GF-D8 (cell line): Measurements from ENCODE around the gene HLA-DMB.
"Not testable (repeated sequence)": the region's sequence is repeated elsewhere in the genome, so short reads cannot be mapped to it uniquely, and the experiment has no call there.

ENCODE experiments used
- DNase-seq: peaks from one replicate; lab custom pipeline; 2025; lab: John Stamatoyannopoulos, UW

Gene HLA-DMB

DNA sequence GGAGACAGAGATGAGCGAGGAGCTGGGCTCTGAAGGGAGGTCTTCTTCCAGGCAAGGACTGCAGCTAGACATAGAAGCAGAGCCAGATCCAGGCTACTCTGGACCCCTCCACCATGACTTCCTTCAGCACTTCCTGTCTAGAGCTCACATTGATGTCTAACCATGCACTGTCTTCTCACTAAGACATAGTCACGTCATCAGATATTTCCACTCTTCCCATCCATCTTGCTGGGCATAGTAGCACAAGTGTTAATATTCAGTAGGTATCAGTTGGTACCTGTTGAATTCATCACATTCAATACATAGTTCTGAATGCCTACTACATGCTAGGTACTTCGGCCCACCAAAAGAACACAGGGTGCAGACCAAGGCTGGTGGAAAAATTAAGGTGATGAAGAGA is 9.2 kb upstream of the HLA-DMB start:
- no peak for DNase-seq

DNA sequence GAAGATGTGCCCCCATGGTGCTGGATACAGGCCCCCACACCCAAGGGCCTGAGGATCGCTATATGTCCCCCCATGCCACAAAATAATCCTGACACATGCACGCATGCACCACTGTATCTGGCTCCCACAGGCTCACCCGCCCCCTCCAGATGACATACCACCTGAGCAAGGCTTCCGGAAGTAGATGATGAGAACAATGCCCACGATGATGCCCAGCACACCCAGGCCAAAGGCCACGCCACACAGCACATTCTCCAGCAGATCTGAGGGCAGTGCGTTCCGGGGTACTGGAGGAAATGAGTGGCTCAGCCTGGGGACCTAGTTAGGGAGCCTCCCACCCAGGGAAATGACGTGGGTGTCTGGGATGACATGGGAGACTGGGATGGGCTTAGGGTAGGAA is 8.3 kb upstream of the HLA-DMB start:
- no peak for DNase-seq

DNA sequence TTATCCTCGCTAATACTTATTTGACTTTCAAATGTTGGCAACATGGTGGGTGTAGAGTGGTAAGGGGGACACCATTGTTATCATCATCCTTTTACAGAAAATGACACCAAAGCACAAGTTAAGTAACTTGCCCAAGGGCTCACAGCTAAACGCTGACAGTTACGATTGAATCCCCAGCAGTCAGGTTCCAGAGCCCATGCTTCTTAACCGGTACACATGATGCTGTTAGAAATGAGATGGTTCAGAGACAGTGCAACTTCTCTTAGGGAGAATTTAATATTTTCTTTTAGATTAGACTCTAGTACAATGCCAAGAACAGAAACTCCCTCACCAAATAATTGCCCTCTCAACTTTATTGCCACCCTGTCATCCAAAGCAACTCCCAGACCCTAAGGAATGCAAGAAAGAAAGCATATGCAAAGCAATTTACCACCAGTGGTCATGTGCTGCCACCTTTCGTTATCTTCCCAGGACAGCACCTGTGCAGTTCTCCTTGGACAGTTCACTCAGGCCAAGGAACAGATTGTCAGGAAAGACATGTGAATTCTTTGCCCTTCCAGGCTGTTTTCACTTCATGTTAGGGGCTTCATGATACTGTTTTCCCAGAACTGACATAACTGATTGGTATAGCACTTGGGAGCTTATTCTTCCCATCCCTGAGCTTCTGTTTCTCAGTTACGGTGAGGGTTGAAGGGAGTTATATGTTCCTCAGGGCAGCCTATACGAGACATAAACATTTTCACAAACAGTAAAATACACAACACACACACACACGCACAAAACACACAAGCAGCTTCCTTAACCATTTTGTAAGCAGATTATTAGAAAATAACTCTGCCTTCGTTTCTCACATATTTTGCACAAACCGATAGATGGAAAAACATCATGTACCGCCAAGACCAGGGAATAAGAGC is 7.0 kb upstream of the HLA-DMB start:
- no peak for DNase-seq

DNA sequence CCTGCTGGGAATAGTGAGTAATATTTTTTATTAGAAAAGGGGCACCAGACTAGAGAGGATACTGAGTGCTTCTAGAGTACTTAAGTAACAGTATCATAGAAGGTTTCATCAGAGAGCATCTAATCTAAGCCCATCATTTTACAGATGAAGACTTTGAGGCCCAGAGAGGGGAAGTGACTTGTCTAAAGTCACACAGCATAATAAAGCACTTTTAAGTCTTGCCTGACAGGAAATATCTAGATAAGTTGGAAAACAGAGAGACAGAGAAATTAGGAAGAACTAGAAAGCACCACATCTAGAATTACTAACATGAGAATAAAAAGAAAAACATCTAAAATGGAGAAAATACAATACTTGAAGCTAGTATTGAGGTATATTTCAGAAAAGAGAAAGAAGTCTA is 6.1 kb upstream of the HLA-DMB start:
- no peak for DNase-seq

DNA sequence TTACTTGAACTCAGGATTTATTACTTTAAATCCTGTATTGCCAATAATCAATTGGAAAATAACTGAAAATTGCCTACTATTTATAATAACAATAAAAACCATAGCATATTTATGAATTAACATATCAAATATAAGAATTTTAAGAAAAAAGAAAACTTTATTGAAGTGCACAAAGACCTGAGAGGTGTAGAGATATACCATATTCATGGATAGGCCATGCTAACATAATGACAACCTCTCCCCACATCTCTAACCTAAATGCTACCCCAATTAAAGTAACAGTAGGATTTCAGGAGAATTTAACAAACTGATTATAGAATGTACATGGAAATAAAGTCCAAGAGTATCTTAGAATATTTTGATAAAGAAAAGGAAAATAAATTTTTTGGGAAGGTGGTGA is 5.1 kb upstream of the HLA-DMB start:
- DNase-seq: no peak

DNA sequence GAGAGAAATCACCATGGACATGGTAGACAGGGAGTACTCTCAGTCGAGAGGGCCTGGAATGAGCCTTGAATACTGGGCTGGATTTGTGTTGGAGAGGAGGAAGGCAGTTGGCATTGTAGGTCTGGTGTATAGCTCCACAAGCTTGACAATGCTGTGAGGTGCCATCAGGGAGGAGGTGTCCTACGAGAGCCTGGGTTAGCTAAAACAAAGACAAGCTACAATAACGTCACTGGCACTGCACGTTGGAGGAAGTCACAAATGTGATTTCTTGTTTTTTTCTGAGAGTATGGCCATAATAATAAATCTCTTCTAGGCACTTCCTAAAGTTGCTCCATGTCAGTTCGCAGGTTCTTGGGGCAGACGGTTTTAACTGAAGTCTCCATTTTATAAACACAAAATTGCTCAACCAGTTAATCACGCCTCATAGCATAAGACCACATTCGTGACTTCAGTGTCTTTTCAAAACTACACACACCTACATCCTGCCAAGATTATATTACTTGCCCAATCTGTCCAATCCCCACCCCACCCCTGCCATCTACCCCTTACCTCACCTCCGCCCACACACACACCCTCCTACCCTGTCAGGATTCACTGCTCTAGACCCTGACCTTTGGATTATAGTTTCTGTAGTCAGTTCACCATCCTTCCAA is 4.4 kb upstream of the HLA-DMB start:
- DNase-seq: peak; percentile 27

DNA sequence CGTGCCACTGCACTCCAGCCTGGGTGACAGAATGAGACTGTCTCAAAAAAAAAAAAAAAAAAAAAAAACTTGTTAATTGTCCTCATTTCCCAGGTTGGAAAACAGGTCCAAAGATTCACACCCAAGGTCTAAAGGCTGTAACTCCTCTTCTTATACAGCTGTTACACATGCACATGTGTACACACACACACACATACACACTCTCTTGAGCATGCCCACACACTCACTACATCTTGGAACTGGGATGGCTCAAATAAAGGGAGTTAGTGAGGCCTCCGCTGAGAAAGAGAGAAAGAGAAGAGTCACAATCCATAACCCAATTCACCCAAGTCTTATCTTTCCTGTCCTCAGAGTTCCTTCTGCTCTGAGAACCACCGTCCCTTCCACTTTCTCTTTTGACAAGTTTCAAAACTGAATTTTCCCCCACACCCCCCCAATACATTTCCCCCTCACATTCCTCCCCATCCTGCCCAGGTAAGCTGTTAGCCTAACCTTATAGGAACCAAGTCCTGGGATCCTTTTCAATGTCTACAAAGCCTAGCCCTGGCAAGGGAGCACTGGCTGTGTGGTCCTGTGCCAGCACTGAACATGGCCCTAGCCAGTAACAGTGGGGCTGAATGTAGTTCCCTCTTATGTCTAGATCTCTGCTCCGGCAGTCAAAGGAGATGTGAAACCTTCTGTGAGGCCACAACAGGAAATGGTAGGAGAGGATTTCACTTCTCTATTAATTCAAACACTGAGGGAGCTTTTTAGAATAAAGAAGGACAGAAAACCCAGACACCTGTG is 3.2 kb upstream of the HLA-DMB start:
- DNase-seq: peak; percentile 60

DNA sequence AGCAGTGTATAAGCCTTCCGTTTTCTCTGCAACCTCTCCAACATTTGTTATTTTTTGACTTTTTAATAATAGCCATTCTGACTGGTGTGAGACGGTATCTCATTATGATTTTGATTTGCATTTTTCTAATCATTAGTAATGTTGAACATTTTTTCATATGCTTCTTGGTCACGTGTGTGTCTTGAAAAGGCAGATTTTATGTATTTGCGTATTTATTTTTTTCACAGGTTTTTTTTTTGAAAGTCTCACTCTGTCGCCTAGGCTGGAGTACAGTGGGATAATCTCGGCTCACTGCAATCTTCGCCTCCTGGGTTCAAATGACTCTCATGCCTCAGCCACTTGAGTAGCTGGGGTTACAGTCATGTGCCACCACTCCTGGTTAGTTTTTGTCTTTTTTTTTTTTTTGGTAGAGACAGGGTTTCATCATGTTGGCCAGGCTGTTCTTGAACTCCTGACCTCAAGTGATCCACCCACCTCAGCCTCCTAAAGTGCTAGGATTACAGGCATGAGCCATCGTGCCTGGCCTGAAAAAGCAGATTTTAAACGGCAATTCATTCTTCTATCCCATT is 1.8 kb upstream of the HLA-DMB start:
- DNase-seq: not testable (repeated sequence)

DNA sequence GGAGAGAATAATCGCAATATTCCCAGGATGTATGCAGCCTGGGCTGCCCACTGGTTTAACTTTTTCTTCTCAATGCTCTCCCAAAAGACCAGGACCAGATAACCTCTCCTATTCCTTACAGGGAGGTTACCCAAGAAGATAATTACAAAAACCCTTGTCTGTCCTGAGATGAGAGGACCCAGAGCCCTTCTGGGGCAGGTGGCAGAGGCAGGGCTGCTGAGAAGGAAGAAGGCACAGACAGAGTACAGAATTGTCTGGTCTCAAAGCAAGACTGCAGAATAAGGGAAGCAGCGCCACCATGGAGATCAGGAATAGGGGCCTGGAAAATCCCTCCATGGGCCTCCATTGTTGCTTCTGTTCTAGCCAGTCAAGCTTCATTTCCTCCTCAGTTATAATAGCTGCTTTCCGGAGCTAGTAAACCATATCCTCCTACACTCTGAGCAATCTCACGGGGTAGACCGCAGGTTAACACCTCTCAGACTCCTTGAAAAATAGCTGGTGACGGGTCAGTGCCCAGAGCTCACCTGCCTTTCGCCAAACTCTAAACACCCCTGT is 463 bp upstream of the HLA-DMB start:
- DNase-seq: peak; percentile 31

DNA sequence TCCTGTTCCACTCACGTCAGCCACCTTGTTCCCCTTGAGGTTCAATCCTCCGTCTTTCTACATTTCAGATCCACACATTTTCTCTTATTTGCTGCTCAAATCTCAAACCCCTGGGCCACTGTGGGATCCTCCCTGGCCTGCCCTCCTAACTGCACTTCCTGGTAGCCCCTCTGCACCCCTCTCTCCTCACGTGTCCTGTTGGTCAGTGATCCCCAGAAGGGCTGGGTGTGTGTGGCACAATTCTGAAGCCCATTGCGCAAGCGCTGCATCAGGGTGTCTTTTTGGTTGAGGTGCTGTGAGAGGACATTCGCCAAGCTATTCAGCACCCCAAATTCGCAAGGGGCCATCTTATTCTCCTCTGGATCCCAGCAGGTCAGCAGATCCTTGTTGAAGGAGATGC is 2.3 kb downstream of the HLA-DMB start:
- no peak for DNase-seq

DNA sequence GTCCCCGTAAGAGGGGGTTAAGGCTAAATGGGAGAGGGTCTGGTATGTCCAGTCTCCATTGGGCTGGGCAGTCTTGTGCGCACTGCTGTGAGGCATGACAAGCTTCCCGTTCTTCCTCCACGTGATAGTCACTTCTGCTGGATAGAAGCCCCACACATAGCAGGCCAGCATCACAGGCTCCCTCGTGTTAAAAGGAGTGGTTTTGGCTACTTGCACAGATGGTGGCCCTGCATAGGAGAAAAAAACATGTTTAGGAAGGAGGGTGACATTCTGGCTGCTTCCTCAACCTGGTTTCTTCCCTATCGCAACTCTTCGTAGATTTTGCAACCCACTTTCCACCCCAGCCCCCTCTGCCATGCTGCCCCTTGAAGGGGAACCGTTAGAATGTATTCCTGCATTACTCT is 3.6 kb downstream of the HLA-DMB start:
- DNase-seq: peak; percentile 32

DNA sequence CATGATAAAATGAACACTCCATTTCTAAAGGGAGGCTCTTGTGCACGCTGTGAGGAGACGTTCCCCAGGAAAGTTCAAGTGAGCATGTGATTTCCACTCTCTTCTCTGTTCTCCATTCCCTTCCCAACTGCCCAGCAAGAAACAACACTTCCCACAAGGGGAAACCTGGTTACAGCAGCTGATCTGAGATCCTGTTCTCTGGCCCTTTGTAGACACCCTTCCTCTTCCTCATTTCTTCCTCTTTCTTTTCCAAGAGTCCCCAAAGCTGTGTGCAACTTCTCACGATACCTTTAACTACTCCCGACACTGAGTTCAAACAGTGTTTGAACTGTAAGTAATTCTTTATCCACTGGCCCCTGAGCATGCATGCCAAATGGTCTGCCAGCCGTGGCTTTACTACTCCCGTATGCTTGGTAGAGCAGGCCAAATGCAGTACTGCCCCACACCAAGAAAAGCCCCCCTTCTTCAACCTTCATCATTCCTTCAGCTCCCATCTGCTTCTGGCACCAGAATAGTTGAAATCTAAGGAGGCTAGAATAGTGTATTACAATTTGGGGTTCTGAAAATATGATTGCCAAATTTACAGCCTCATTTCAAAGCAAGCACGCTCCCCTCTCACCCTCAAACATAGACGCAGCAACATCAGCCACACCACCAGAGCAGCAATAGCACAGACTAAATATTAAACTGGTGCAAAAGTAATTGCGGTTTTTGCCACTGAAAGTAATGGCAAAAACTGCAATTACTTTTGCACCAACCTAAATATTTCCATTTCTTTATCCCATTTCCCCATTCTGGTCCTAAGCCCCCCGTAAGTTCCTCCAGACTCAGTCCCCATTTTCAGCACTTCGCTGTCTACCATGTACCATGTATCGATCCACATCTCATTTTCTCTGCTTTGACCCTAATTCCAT is 4.3 kb downstream of the HLA-DMB start:
- DNase-seq: no peak

DNA sequence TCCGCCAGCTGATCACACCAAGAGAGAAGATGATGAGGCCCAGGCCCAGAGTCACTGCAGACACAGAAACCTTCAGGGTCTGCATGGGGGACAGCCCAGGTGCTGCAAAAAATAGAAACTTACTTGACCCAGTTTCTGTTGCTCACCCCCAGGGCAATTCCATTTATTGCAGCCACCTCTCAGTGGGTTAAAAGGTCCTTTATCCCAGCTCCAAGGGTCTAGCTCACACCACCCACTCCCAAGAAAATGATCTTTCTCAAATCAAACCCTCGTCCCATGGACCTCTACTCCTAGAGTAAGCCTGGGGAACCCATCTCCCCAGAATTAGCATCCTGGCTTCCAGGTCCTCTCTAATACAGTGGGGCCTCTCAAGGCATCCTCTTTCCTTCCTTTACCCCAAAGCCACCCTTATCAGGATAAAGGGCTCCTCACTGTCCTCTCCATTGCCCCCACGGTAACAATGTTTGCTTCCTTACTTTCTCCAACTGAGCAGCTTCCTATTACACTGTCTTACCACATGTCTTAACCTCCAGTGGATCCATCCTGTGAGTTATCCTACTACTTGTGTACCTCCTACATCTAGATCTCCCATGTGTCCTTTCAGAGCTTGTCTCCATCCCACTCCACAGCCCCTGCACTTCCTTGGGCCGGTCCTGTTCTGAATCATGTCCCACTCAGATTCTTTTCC is 5.1 kb downstream of the HLA-DMB start:
- DNase-seq: no peak

DNA sequence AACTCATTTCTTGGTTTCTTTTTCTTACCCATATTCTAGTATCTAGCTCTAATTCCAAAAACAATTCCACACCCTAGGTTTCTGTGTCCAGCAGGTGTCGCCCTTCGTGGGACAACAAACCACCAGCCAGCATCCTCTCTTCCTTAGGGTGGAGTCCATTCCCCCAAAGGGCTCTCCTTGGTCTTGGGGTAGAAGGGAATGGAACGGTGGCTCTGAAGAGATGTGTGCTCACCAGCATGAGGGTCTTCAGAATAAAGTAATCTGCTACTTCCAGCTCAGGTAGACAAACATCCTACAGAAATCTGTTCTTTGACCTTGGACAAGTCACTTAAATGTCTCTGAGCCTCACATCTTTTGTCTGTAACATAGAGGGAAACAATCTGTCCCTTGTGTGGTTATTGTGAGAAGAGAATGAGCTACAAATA is 7.2 kb downstream of the HLA-DMB start:
- peak; percentile 6 for DNase-seq

DNA sequence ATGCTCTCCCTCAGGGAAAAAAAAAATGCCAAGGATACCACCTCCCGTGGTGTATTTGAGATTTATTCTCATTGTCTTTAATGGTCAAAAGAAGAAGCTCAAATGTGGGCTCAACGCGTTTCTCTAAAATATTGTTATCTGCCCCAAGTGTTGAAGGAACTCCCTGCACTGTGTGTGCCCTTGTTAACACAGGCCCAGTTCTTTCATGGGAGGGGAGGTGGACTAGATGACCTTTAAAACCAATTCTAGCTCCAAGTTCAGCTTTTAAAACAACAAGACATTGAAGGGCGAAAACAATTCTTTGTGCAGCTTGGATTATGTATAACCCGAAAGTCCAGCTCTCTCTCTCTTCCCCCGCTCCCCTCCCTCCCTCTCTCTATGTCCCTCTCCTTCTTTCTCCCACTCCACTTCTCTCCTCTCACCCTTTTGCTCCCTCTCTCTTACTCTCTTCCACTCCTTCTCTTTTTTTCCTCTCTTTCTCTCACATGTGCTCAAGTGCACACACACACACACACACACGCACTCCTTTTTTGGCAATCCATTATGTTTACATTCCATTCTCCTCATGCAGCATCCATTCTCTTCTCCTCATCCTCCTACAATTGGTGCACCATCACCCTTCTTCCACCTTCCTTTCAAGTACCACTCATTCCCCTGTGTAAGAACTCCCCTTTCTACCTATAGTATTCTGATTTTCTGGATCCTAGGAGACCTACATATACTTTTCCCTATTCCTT is 8.5 kb downstream of the HLA-DMB start:
- no peak for DNase-seq

DNA sequence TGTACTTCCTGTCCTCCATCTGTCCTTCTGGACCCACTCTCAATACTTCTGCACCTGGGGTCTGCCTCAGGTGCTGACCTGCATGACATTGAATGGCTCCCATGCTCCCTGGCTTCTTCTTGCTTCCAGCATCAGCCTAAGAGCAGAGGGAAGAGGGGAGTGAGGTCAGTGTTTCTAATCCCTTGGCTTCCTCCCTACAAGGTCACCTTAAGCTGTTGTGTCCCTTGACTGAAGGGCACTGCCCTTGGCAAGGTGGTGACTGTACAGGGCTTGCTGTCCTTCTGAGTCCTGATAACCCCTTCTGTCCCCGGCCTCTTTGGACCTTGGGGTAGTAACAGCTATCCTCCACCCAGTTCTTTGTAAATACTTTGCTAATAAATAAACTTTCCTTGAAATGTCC is 9.6 kb downstream of the HLA-DMB start:
- DNase-seq: no peak

DNA sequence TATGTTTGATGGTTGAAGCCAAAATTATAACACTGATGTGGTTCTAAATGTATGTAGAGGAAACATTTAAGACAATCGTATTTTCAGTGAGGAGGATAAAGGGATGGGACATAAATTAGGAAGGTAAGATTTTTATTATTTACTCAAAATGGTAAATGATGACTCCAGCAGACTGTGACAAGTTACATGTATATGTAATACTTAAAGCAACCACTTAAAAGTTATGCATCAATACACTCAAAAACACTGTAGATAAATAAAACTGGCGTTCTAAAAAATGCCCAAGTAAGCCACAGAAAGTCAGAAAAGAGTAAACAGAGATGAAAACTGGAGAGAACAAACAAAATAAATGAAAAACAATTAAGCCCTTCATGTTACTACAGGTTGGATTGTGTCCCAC is 18.7 kb downstream of the HLA-DMB start:
- DNase-seq: no peak

DNA sequence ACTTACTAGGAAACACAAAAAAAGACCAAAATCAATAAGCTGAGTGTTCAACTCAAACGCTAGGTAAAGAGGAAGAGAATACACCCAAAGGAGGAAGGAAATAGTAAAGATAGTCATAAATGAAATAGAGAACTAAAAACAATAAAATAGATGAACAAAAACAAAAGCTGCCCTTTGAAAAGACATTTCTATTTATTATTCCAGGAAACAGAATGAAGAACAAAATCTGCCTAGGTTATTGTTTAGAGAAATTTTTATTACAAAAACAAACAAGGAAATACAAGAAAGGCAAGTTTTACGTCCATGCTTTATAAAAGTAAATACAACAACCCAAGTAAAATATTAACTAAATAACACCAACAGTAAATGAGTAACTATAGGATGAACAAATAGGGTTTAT is 20.1 kb downstream of the HLA-DMB start:
- DNase-seq: no peak

DNA sequence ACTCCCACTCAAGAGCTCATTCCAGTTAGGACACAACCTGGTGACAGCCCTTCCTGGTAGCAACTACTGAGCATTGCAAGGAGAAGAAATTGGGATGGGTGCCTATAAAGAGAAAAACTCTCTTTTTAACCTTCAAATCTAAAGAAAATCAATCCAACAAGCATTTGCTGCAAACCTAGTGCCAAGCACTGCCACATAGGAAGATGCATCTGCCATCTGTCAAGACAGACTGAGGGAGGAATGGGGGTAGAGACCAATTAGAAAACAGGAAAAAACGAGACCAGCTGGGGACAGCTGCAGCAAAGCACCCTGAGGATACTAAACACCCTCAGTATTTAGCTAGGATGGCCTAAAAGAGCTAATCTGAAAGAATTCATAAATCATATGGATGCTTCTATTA is 27.9 kb downstream of the HLA-DMB start:
- DNase-seq: no peak

DNA sequence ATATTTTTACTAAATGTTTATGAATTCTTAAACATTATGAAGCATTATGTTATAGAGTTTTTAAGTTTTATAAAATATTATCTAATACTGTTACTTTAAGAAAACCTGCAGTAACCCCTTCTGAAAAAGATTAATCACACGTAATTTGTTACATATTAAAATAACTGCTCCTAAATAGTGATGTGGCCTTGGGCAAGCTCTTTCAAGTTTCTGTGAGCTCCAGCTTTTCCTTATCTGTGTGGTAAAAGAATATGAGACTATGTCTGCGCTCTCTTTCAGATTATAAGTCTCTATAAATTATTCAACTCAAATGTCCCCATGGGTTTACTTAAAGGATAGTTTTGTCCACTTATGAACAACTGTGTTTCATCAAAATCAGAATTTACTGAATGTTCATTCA is 31.9 kb downstream of the HLA-DMB start:
- no peak for DNase-seq
